ENCODE measurements around the gene KREMEN2. TPM values are rescaled to one million over a fixed set of nuclear protein-coding genes. Genes with fewer than 3 reads are reported as not detected.

KREMEN2 gene
- total and polyA plus RNA-seq, 2 of the 8 experiments (the other 6 are each of a cell fraction or from before 2014, with no cell fraction given): 6.6 to 7.0 TPM

DNA sequence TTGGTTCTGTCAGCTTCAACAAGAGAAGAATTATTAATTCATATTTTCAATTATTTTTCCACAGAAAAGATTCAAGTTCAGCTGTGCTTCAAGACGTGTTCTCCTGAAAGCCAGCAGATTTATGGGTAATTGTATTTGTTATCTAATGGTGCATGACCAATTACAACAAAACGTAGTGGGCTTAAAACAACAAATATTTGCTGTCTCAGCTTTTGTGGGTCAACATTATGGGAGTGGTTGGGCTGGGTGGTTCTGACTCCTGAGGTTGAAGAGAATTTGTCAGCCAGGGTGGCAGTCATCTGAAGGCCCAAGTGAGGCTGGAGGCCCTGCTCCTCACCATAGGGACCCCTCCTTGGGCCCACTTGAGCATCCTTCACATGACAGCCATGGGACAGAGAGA lies 24.1 kb upstream of the KREMEN2 start (continued):
- TF ChIP-seq RBBP5 (IDR thresholded peaks at IDR 0.05; ENCODE audit: borderline replicate concordance, low read depth, low read length): no peak
